Sciatic nerve (tissue), 2 donors: ENCODE data around the gene CSF3. TPM values are rescaled to one million over a fixed set of nuclear protein-coding genes. Genes with fewer than 3 reads are reported as not detected.

Experiments
- ATAC-seq: fragments of 200-7000 bp; cut with Tn5 transposase; one replicate; pipeline ENCODE4 v1.9.1; 2020; ENCODE audit warnings: mild to moderate bottlenecking, moderate library complexity
- DNase-seq: peaks from one replicate; pipeline ENCODE4 v3.0.0-alpha.2; 2020; ENCODE audit warnings: low spot score
- intact Hi-C: fragments of 100-400 bp; cut with DNase I; formaldehyde crosslinking; loops from one replicate; pipeline ENCODE4 v1.14.2; 2022
- total RNA-seq: library from RNA; stranded (reverse); fragmentation: NEBNext Ultra II Directional; extraction: Animal tissue kit (Norgen Biotek cat#: 25700); gene quantifications from one replicate; pipeline ENCODE4 v1.2.1, GENCODE V29; 2021
- donor health status: DM: no; HTN: no; CAD: no.
- donor health status: DM: no; HTN: no; CAD: no.

CSF3 gene
- total RNA-seq, 1 donor from 2014 or later: 2.3 TPM

GRCh38 chr17:40019140-40019991, 4.1 kb downstream of the CSF3 start:
- intact Hi-C loops: loop anchor here (10.0 kb wide), 1 partner anchor 175 kb away; no protein-coding TSS in a partner anchor
- ATAC-seq (peak; percentile 68), DNase-seq (no peak)

- no peak for ATAC-seq
- no peak for DNase-seq
- intact Hi-C loops: no loop called here
These were observed 4.9 kb downstream of the CSF3 start for GRCh38 chr17:40020146-40020545.

- DNase-seq (no peak), ATAC-seq (no peak)
- intact Hi-C loops: no loop called here
These were observed 6.3 kb downstream of the CSF3 start for GRCh38 chr17:40021451-40021971.

GRCh38 chr17:40022497-40022896, 7.3 kb downstream of the CSF3 start:
- ATAC-seq (no peak), DNase-seq (no peak)
- intact Hi-C loops: no loop called here

- intact Hi-C loops: no loop called here
- DNase-seq: no peak
- ATAC-seq: no peak
These were observed 7.8 kb downstream of the CSF3 start for GRCh38 chr17:40022961-40023541.

GRCh38 chr17:40023590-40024292, 8.5 kb downstream of the CSF3 start:
- no peak for DNase-seq
- no peak for ATAC-seq

GRCh38 chr17:40024901-40025300, 9.7 kb downstream of the CSF3 start:
- ATAC-seq (no peak), DNase-seq (no peak)
- intact Hi-C loops: no loop called here

More at GRCh38 chr17:40023590-40024292, 8.5 kb downstream of the CSF3 start:
- intact Hi-C loops: no loop called here

GRCh38 chr17:40025559-40025958, 10.3 kb downstream of the CSF3 start:
- no peak for ATAC-seq
- intact Hi-C loops: no loop called here
- no peak for DNase-seq

GRCh38 chr17:40025991-40026815, 11.0 kb downstream of the CSF3 start:
- ATAC-seq (peak; percentile 14), DNase-seq (no peak)
- intact Hi-C loops: no loop called here

- DNase-seq: peak; percentile 91
- ATAC-seq: peak; percentile 96
- intact Hi-C loops: no loop called here
These were observed 11.8 kb downstream of the CSF3 start for GRCh38 chr17:40026816-40027613.

- ATAC-seq (no peak), DNase-seq (no peak)
- intact Hi-C loops: no loop called here
These were observed 12.4 kb downstream of the CSF3 start for GRCh38 chr17:40027614-40028012.

GRCh38 chr17:40028595-40028994, 13.4 kb downstream of the CSF3 start:
- intact Hi-C loops: no loop called here
- no peak for DNase-seq
- ATAC-seq: no peak

- intact Hi-C loops: no loop called here
- DNase-seq (no peak), ATAC-seq (no peak)
These were observed 16.5 kb downstream of the CSF3 start for GRCh38 chr17:40031706-40032105.

GRCh38 chr17:40032322-40033320, 17.4 kb downstream of the CSF3 start:
- intact Hi-C loops: no loop called here
- DNase-seq: no peak
- ATAC-seq: no peak

- DNase-seq: no peak
- no peak for ATAC-seq
- intact Hi-C loops: no loop called here
These were observed 18.1 kb downstream of the CSF3 start for GRCh38 chr17:40033339-40033738.

- DNase-seq (no peak), ATAC-seq (no peak)
- intact Hi-C loops: no loop called here
These were observed 19.4 kb downstream of the CSF3 start for GRCh38 chr17:40034426-40035161.
